Small intestine (tissue), 7 donors: ENCODE data around the gene INO80D. TPM values are rescaled to one million over a fixed set of nuclear protein-coding genes. Genes with fewer than 3 reads are reported as not detected.
"Not testable (repeated sequence)": the region's sequence is repeated elsewhere in the genome, so short reads cannot be mapped to it uniquely, and the experiment has no call there.

ENCODE experiments used
- DNase-seq, 2 donors: peaks; one replicate each; pipeline versions ENCODE4 v3.0.0 to v3.0.0-alpha.2; 2013
- FAIRE-seq: peaks from 2 replicates; lab custom pipeline; 2012; peaks lifted over from hg19 to GRCh38; lab: Jason Lieb, UNC
- H3K27ac ChIP-seq, 3 donors: one replicate each; pipeline ENCODE4 v1.5.1; 2013; ENCODE audit warnings: low read length in 2 of 3, mild to moderate bottlenecking in 2 of 3, control low read depth in 1 of 3, inconsistent platforms in 1 of 3, low read depth in 1 of 3, moderate library complexity in 1 of 3
- H3K27me3 ChIP-seq, 3 donors: one replicate each; pipeline ENCODE4 v1.6.1; 2013; ENCODE audit warnings: low read length in 3 of 3, inconsistent platforms in 1 of 3; ENCODE audit not compliant: control insufficient read depth in 3 of 3, insufficient read depth in 3 of 3
- H3K36me3 ChIP-seq, 3 donors: one replicate each; pipeline ENCODE4 v1.6.1; 2013; ENCODE audit warnings: low read length in 3 of 3, inconsistent platforms in 1 of 3, low read depth in 1 of 3, mild to moderate bottlenecking in 1 of 3, moderate library complexity in 1 of 3; ENCODE audit not compliant: control insufficient read depth in 3 of 3, insufficient read depth in 2 of 3
- H3K4me1 ChIP-seq, 3 donors: one replicate each; pipeline ENCODE4 v1.6.1; 2013; ENCODE audit warnings: low read length in 2 of 3, inconsistent platforms in 1 of 3, low read depth in 1 of 3, mild to moderate bottlenecking in 1 of 3, moderate library complexity in 1 of 3; ENCODE audit not compliant: control insufficient read depth in 3 of 3, insufficient read depth in 2 of 3
- H3K4me3 ChIP-seq, 3 donors: one replicate each; pipeline ENCODE4 v1.5.1; 2013; ENCODE audit warnings: low read length in 3 of 3, control low read depth in 1 of 3, inconsistent platforms in 1 of 3, low read depth in 1 of 3, mild to moderate bottlenecking in 1 of 3, moderate library complexity in 1 of 3
- H3K9me3 ChIP-seq, 2 donors: one replicate each; pipeline ENCODE4 v1.6.1; 2013; ENCODE audit warnings: low read depth in 1 of 2, low read length in 1 of 2; ENCODE audit not compliant: control insufficient read depth in 2 of 2, insufficient read depth in 1 of 2
- WGBS, 3 donors: extraction: QIAGEN DNeasy Blood & Tissue Kit; methylation state at CpG; one replicate each; pipeline ENCODE4 v1.1.7; 2013; 5-methylcytosine and 5-hydroxymethylcytosine counted together
- polyA plus RNA-seq, 4 donors: library from polyadenylated mRNA; stranded (reverse) in 3 of 4; unstranded in 1 of 4; fragments of 200-250 nt in 3 of 4; fragments of 120-200 nt in 1 of 4; gene quantifications; one replicate each; pipeline versions ENCODE4 v1.2.1 to v1.2.3, GENCODE V29; 2013
- donor health status: healthy with polysubstance abuse.
- donor health status: control.
- donor health status: control.
- donor health status: Bipolar disorder and iron deficiency.
- donor health status: healthy.

INO80D gene
- polyA plus RNA-seq, 4 donors, result 1.6 to 11.6 (median 2.3) TPM

DNA sequence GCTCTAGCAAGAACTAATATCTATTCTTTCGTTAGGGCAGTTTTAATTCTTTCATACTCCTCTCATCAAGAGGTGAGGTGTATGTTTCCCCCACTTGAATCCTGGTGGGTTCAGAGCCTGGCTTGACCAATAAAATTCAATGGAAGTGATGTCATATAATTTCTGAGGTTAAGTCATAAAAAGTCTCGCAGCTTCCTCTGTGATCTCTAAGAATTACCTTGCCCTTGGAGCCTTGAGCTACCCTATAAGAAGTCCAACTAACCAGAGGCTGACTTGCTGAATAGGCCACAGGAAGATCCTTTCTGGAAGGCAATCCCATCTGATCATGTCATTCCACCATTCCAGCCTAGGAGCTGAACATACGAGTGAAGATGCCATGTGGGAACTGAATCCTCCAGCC, 26.1 kb upstream of the INO80D start:
- H3K27me3 ChIP-seq, result no peaks in the 10 kb centered on the region
- no peak for FAIRE-seq
- H3K9me3 ChIP-seq, result peaks cover 0 to 2% of the 10 kb centered on the region in 2 donors
- DNase-seq, result no peak
- no peak overlapping the region for H3K27ac ChIP-seq
- H3K4me1 ChIP-seq, result no peaks in the 10 kb centered on the region
- H3K36me3 ChIP-seq, result peaks cover 0 to 8% (median 0%) of the 10 kb centered on the region in 3 donors
- H3K4me3 ChIP-seq, result no peak overlapping the region
- WGBS, 3 donors, result 91 to 96% (median 95%) methylated on average over 3 of the region's 3 CpGs

DNA sequence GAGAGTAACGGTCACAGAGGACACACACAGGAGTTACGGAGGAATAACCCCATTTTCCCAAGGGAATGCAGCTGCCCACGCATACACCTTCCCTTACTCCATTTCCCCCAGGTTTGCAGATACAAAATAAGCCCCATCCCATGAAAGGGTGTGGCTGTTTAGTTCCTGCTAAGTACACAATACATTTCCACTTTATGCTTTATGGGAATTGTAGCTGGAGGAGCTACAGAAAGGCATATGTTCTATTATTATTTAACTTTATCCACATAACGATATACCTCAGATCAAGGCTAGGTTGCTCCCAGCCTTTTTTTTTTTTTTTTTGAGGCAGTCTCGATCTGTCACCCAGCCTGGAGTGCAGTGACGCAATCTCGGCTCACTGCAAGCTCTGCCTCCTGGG, 22.7 kb upstream of the INO80D start:
- Histone ChIP-seq H3K4me3 (no peak overlapping the region), H3K9me3 (peaks cover 0 to 2% of the 10 kb centered on the region in 2 donors), H3K4me1 (no peaks in the 10 kb centered on the region), H3K36me3 (peaks cover 0 to 3% (median 1%) of the 10 kb centered on the region in 3 donors), H3K27me3 (no peaks in the 10 kb centered on the region), H3K27ac (no peak overlapping the region)
- DNase-seq (no peak), FAIRE-seq (no peak)
- 76 to 80% (median 77%) methylated on average over 7 of the region's 7 CpGs for WGBS, 3 donors

DNA sequence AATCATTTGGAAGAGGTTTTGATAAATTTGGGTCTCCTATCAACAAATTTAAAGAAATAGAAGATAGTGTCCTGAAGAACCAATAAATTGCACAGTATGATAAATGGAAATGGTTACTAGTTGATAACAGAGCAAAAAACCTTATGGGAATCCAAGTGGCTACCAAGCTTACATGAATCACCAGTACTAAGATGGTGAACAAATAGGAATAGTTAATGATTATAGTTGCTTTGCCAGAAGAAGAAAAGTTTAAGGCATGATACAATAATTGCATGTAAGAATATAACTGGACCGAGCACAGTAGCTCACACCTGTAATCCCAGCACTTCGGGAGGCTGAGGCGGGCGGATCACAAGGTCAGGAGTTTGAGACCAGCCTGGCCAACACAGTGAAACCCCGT, 19.6 kb upstream of the INO80D start:
- Histone ChIP-seq H3K27ac (no peak overlapping the region), H3K4me1 (no peaks in the 10 kb centered on the region), H3K4me3 (no peak overlapping the region), H3K27me3 (no peaks in the 10 kb centered on the region), H3K36me3 (peaks cover 0 to 5% (median 1%) of the 10 kb centered on the region in 3 donors), H3K9me3 (no peaks in the 10 kb centered on the region)
- FAIRE-seq (no peak), DNase-seq (no peak)
- WGBS, 3 donors, result 94 to 100% (median 99%) methylated on average over 5 of the region's 5 CpGs

DNA sequence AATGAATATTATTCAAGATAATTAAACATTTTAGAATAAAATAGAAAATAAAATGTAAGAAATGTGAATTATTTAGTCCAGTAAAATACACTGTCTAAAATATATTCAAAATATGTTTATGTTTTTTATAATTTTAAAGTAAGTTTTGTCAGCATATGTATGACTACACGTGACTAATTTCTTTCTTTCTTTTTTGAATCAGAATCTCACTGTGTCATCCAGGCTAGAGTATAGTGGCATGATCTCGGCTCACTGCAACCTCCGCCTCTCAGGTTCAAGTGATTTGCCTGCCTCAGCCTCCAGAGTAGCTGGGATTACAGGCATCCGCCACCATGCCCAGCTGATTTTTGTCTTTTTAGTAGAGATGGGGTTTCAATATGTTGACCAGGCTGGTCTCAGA, 19.1 kb upstream of the INO80D start:
- Histone ChIP-seq H3K9me3 (no peaks in the 10 kb centered on the region), H3K27me3 (no peaks in the 10 kb centered on the region), H3K4me1 (no peaks in the 10 kb centered on the region), H3K36me3 (peaks cover 0 to 5% (median 1%) of the 10 kb centered on the region in 3 donors), H3K27ac (no peak overlapping the region), H3K4me3 (no peak overlapping the region)
- no peak for DNase-seq
- FAIRE-seq, result no peak
- 88 to 94% (median 92%) methylated on average over 4 of the region's 4 CpGs for WGBS, 3 donors

DNA sequence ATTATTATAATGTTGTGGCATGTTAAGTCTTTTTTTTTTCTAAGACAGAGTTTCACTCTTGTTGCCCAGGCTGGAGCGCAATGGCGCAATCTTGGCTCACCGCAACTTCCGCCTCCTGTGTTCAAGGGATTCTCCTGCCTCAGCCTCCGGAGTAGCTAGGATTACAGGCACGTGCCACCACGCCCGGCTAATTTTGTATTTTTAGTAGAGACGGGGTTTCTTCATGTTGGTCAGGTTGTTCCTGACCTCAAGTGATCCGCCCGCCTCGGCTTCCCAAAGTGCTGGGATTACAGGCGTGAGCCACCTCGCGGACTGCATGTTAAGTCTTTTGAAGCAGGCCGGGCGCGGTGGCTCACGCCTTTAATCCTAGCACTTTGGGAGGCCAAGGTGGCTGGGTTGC, 12.9 kb upstream of the INO80D start:
- not testable (repeated sequence) for H3K27me3 ChIP-seq, H3K9me3 ChIP-seq, DNase-seq, FAIRE-seq, H3K4me3 ChIP-seq, H3K4me1 ChIP-seq, H3K27ac ChIP-seq
- 93 to 96% (median 95%) methylated on average over 19 of the region's 19 CpGs for WGBS, 3 donors
- peaks cover 0 to 11% (median 0%) of the 10 kb centered on the region in 3 donors for H3K36me3 ChIP-seq

DNA sequence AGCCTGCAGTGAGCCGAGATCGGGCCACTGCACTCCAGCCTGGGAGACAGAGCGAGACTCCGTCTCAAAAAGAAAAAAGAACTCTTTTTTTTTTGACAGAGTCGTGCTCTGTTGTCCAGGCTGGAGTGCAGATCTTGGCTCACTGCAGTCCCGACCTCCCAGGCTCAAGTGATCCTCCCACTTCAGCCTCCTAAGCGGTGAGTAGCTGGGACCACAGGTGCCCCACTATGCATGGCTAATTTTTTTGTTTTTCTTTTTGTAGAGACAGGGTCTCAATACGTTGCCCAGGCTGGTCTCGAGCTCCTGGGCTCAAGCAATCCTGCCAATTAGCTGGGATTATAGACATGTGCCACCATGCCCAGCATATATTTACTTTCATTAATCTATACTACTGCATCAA, 12.5 kb upstream of the INO80D start:
- Histone ChIP-seq H3K4me1 (no peaks in the 10 kb centered on the region), H3K27ac (no peak overlapping the region), H3K27me3 (no peaks in the 10 kb centered on the region), H3K4me3 (no peak overlapping the region), H3K9me3 (no peaks in the 10 kb centered on the region), H3K36me3 (peaks cover 0 to 11% (median 1%) of the 10 kb centered on the region in 3 donors)
- WGBS, 3 donors, result 92 to 96% (median 96%) methylated on average over 9 of the region's 9 CpGs
- FAIRE-seq (no peak), DNase-seq (no peak)

DNA sequence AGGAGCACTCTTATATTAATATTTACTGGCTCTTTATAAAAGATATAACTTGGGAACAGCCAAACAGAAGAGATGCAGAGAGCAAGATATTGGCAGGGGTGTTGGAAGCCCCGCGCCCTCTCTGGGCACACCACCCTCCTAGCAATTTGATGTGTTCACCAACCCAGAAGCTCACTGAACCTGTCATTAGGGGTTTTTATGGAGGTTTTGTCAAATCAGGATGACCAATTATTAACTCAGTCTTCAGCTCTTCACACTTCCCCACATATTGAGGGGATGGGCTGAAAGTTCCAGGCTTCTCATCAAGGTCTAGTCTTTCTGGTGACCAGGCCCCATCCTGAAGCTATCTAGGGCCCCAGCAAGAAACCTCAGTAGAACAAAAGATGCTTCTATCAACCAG, 10.9 kb upstream of the INO80D start:
- Histone ChIP-seq H3K4me1 (no peaks in the 10 kb centered on the region), H3K36me3 (peaks cover 0 to 9% (median 3%) of the 10 kb centered on the region in 3 donors), H3K4me3 (no peak overlapping the region), H3K27ac (no peak overlapping the region), H3K27me3 (no peaks in the 10 kb centered on the region), H3K9me3 (no peaks in the 10 kb centered on the region)
- DNase-seq (no peak), FAIRE-seq (no peak)
- WGBS, 3 donors, result 95 to 98% (median 97%) methylated on average over 2 of the region's 2 CpGs

DNA sequence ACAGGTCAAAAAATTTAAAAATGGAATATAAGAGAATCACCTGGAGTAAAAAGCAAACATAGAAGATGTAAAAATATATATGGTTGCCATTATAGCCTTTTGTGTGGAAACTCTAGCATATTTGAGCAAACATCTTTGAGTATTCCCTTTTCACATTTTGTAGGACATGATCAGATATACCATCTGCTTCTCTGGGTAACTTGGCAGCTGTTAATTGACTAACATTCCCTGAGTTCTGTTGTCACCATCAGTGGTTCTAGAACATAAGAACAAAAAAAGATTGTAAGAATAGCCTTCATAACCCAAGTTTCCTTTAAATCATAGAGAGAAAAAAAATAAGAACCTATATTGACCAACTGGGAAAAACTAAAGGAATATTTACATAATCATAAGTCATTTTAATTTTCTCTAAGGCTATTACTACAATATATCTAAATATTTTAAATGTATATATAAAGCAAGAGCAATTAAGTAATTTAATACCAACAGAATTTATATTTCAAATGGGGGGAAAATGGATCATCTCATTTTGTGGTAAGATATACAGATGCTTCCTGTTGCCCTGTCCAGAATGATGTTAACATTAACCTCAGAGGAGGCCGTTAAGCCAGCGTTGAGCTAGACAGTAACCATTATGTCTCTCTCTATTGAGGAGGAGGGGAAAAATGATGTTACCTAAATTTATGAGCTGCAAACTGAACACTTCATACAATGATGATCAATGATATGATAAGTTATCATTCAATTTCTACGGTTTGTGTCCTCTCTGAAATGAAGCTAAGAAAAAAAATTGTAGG, 9.8 kb upstream of the INO80D start:
- peaks cover 0 to 9% (median 3%) of the 10 kb centered on the region in 3 donors for H3K36me3 ChIP-seq
- no peaks in the 10 kb centered on the region for H3K4me1 ChIP-seq
- FAIRE-seq, result no peak
- no peaks in the 10 kb centered on the region for H3K9me3 ChIP-seq
- 51 to 83% (median 80%) methylated on average over 3 of the region's 3 CpGs for WGBS, 3 donors
- no peak for DNase-seq
- no peak overlapping the region for H3K27ac ChIP-seq
- no peak overlapping the region for H3K4me3 ChIP-seq
- no peaks in the 10 kb centered on the region for H3K27me3 ChIP-seq
